Measurements from ENCODE around the gene SEMA3C. TPM values are rescaled to one million over a fixed set of nuclear protein-coding genes. Genes with fewer than 3 reads are reported as not detected.
A peak's percentile ranks its signal among the peaks of the same experiment; 100 is the strongest.

SEMA3C gene
- total and polyA plus RNA-seq, 2 donors (not counting 1 experiment from before 2014, with no cell fraction given): 310 to 322 TPM

- Histone ChIP-seq H3K79me2 (ENCODE audit: control insufficient read depth, insufficient read depth, low read length) (no peaks in the 10 kb centered on the region), H3K9ac (ENCODE audit: insufficient read depth, low read length) (no peak overlapping the region), H3K36me3 (ENCODE audit: control insufficient read depth, insufficient read depth, low read length) (no peaks in the 10 kb centered on the region), H3K9me3 (ENCODE audit: control insufficient read depth, insufficient read depth, low read depth, low read length) (no peaks in the 10 kb centered on the region), H3K27ac (ENCODE audit: insufficient read depth, low read length) (no peak overlapping the region), H3K27me3 (ENCODE audit: control insufficient read depth, insufficient read depth, low read length) (no peaks in the 10 kb centered on the region), H2AFZ (ENCODE audit: low read length) (no peak overlapping the region), H3K4me2 (ENCODE audit: extremely low read depth, insufficient read depth, low read length) (no peak overlapping the region), H3K4me3 (replicated peaks in 1 of 4; ENCODE audit: control extremely low read depth in 1 of 4, insufficient read depth in 1 of 4, low read depth in 3 of 4, low read length in 4 of 4) (no peak overlapping the region), H3K4me1 (ENCODE audit: control insufficient read depth, extremely low read depth, insufficient read depth, low read length) (peaks cover 6% of the 10 kb centered on the region), H4K20me1 (ENCODE audit: control insufficient read depth, extremely low read depth, insufficient read depth, low read length) (no peaks in the 10 kb centered on the region)
- DNase-seq (ENCODE audit: low read depth in 2 of 2): no peak
- TF ChIP-seq EZH2 (IDR thresholded peaks at IDR 0.05; ENCODE audit: low read length, missing control alignments) (no peak), CTCF (conservative IDR thresholded peaks at IDR 0.05 in 1 of 2, IDR thresholded peaks at IDR 0.05 in 1 of 2; ENCODE audit: low read depth in 1 of 2, low read length in 2 of 2) (no peak)
Measured at GRCh38 chr7:80946858-80947257, 28.0 kb upstream of the SEMA3C start.

GRCh38 chr7:80945976-80946375 lies 27.1 kb upstream of the SEMA3C start:
- no peaks in the 10 kb centered on the region for H3K27me3 ChIP-seq (ENCODE audit: control insufficient read depth, insufficient read depth, low read length)
- H2AFZ ChIP-seq (ENCODE audit: low read length): no peak overlapping the region
- no peaks in the 10 kb centered on the region for H3K9me3 ChIP-seq (ENCODE audit: control insufficient read depth, insufficient read depth, low read depth, low read length)
- H3K9ac ChIP-seq (ENCODE audit: insufficient read depth, low read length): no peak overlapping the region
- H3K4me1 ChIP-seq (ENCODE audit: control insufficient read depth, extremely low read depth, insufficient read depth, low read length): peaks cover 6% of the 10 kb centered on the region
- DNase-seq (ENCODE audit: low read depth in 2 of 2): no peak
- TF ChIP-seq EZH2 (IDR thresholded peaks at IDR 0.05; ENCODE audit: low read length, missing control alignments) (no peak), CTCF (conservative IDR thresholded peaks at IDR 0.05 in 1 of 2, IDR thresholded peaks at IDR 0.05 in 1 of 2; ENCODE audit: low read depth in 1 of 2, low read length in 2 of 2) (no peak)
- H4K20me1 ChIP-seq (ENCODE audit: control insufficient read depth, extremely low read depth, insufficient read depth, low read length): no peaks in the 10 kb centered on the region
- H3K4me3 ChIP-seq (replicated peaks in 1 of 4; ENCODE audit: control extremely low read depth in 1 of 4, insufficient read depth in 1 of 4, low read depth in 3 of 4, low read length in 4 of 4): no peak overlapping the region
- no peak overlapping the region for H3K27ac ChIP-seq (ENCODE audit: insufficient read depth, low read length)
- no peak overlapping the region for H3K4me2 ChIP-seq (ENCODE audit: extremely low read depth, insufficient read depth, low read length)
- H3K79me2 ChIP-seq (ENCODE audit: control insufficient read depth, insufficient read depth, low read length): no peaks in the 10 kb centered on the region
- H3K36me3 ChIP-seq (ENCODE audit: control insufficient read depth, insufficient read depth, low read length): no peaks in the 10 kb centered on the region

- no peak for DNase-seq (ENCODE audit: low read depth in 2 of 2)
- no peaks in the 10 kb centered on the region for H3K79me2 ChIP-seq (ENCODE audit: control insufficient read depth, insufficient read depth, low read length)
- peak overlapping the region; percentile 1 for H3K27ac ChIP-seq (ENCODE audit: insufficient read depth, low read length)
- no peak overlapping the region for H2AFZ ChIP-seq (ENCODE audit: low read length)
- no peak overlapping the region for H3K4me3 ChIP-seq (replicated peaks in 1 of 4; ENCODE audit: control extremely low read depth in 1 of 4, insufficient read depth in 1 of 4, low read depth in 3 of 4, low read length in 4 of 4)
- no peaks in the 10 kb centered on the region for H4K20me1 ChIP-seq (ENCODE audit: control insufficient read depth, extremely low read depth, insufficient read depth, low read length)
- no peaks in the 10 kb centered on the region for H3K27me3 ChIP-seq (ENCODE audit: control insufficient read depth, insufficient read depth, low read length)
- H3K36me3 ChIP-seq (ENCODE audit: control insufficient read depth, insufficient read depth, low read length): no peaks in the 10 kb centered on the region
- no peaks in the 10 kb centered on the region for H3K9me3 ChIP-seq (ENCODE audit: control insufficient read depth, insufficient read depth, low read depth, low read length)
- no peak overlapping the region for H3K9ac ChIP-seq (ENCODE audit: insufficient read depth, low read length)
- TF ChIP-seq EZH2 (IDR thresholded peaks at IDR 0.05; ENCODE audit: low read length, missing control alignments): no peak
- TF ChIP-seq CTCF (conservative IDR thresholded peaks at IDR 0.05 in 1 of 2, IDR thresholded peaks at IDR 0.05 in 1 of 2; ENCODE audit: low read depth in 1 of 2, low read length in 2 of 2): no peak
- peaks cover 12% of the 10 kb centered on the region for H3K4me1 ChIP-seq (ENCODE audit: control insufficient read depth, extremely low read depth, insufficient read depth, low read length)
- peak overlapping the region; percentile 28 for H3K4me2 ChIP-seq (ENCODE audit: extremely low read depth, insufficient read depth, low read length)
Measured at GRCh38 chr7:80943342-80943741, 24.5 kb upstream of the SEMA3C start.
